Measurements from ENCODE around the gene LIN54. TPM values are rescaled to one million over a fixed set of nuclear protein-coding genes. Genes with fewer than 3 reads are reported as not detected.

The LIN54 gene
- total and polyA plus RNA-seq, 2 of the 4 experiments (the other 2 are of a cell fraction), result 5.3 to 26.9 TPM

GRCh38 chr4:82893942-82894341 lies 116.7 kb downstream of the LIN54 start:
- in situ Hi-C loops (cut with MboI; ENCODE audit: low sequenced_read_pairs), result no loop called here

More at GRCh38 chr4:82893942-82894341, 116.7 kb downstream of the LIN54 start:
- Histone ChIP-seq H3K4ac (ENCODE audit: low read depth, low read length) (no peak overlapping the region), H2AK5ac (ENCODE audit: low read depth, low read length) (no peak overlapping the region), H2BK20ac (ENCODE audit: low read depth, low read length) (no peak overlapping the region), H3K56ac (ENCODE audit: extremely low read depth, insufficient read depth, low read length) (no peak overlapping the region), H3K27ac (ENCODE audit: insufficient read depth, low read length) (no peak overlapping the region), H3K4me2 (ENCODE audit: low read depth, low read length) (no peak overlapping the region), H4K91ac (ENCODE audit: insufficient read depth, low read depth, low read length) (no peak overlapping the region), H3K9ac (ENCODE audit: low read depth, low read length) (no peak overlapping the region), H2AK9ac (replicated peaks; ENCODE audit: low read depth, low read length, poor library complexity) (no peak overlapping the region), H3K18ac (ENCODE audit: low read depth, low read length) (no peak overlapping the region), H4K20me1 (ENCODE audit: insufficient read depth, low read length) (peaks cover 10% of the 10 kb centered on the region; the same call in 1 of the 2 replicates), H3K9me1 (ENCODE audit: insufficient read depth, low read length) (no peaks in the 10 kb centered on the region), H3K23ac (ENCODE audit: low read depth, low read length) (no peak overlapping the region), H3K4me3 (ENCODE audit: insufficient read depth, low read depth, low read length) (no peak overlapping the region), H2BK15ac (ENCODE audit: low read depth, low read length) (no peak overlapping the region), H4K8ac (ENCODE audit: low read depth in 2 of 2, low read length in 2 of 2) (no peak overlapping the region), H3K27me3 (ENCODE audit: control insufficient read depth, insufficient read depth, low read length) (no peaks in the 10 kb centered on the region), H3K14ac (replicated peaks; ENCODE audit: low read depth, low read length) (peak overlapping the region; percentile 27; the same call in 1 of the 2 replicates), H3K36me3 (ENCODE audit: control insufficient read depth, insufficient read depth, low read length) (peaks cover 8% of the 10 kb centered on the region), H2BK5ac (ENCODE audit: low read depth, low read length, poor library complexity, severe bottlenecking) (peak overlapping the region; percentile 87), H2AFZ (replicated peaks; ENCODE audit: low read length, poor library complexity) (no peak overlapping the region), H3K9me3 (ENCODE audit: control insufficient read depth, insufficient read depth, low read length) (no peaks in the 10 kb centered on the region), H2BK120ac (ENCODE audit: low read depth, low read length) (no peak overlapping the region), H3K4me1 (ENCODE audit: control insufficient read depth, insufficient read depth, low read length) (no peaks in the 10 kb centered on the region), H4K5ac (ENCODE audit: low read depth, low read length) (peak overlapping the region; percentile 58; the same call in 1 of the 2 replicates), H3K79me1 (ENCODE audit: low read depth in 1 of 2, low read length in 2 of 2) (peaks cover 10 to 32% of the 10 kb centered on the region in 2 experiments; a peak in 2 of 4 replicates)
- ATAC-seq (ENCODE audit: low read depth) (no peak), DNase-seq (no peak)
- no CpG with 5 or more reads among the region's 3 CpGs for WGBS, 2 experiments (ENCODE audit: extremely low coverage in 2 of 2, insufficient read length in 1 of 2)
- TF ChIP-seq CHD1 (IDR thresholded peaks at IDR 0.05; ENCODE audit: low read depth, low read length), result no peak
- no peak for TF ChIP-seq ELK1 (IDR thresholded peaks at IDR 0.05; ENCODE audit: borderline replicate concordance, low read depth, low read length)
- no peak for TF ChIP-seq POLR2A (IDR thresholded peaks at IDR 0.05; ENCODE audit: low read depth, low read length)
- no peak for TF ChIP-seq SMC3 (IDR thresholded peaks at IDR 0.05; ENCODE audit: low read depth, low read length)
- TF ChIP-seq MAFK (IDR thresholded peaks at IDR 0.05; ENCODE audit: low read depth, low read length), result no peak
- TF ChIP-seq MAZ (IDR thresholded peaks at IDR 0.05; ENCODE audit: borderline replicate concordance, low read depth, low read length), result no peak
- TF ChIP-seq BHLHE40 (IDR thresholded peaks at IDR 0.05; ENCODE audit: low read depth, low read length), result no peak
- TF ChIP-seq RCOR1 (IDR thresholded peaks at IDR 0.05; ENCODE audit: insufficient replicate concordance, low read length), result no peak
- TF ChIP-seq CEBPB (IDR thresholded peaks at IDR 0.05; ENCODE audit: low read depth, low read length), result no peak
- TF ChIP-seq FOS (IDR thresholded peaks at IDR 0.05; ENCODE audit: low read depth, low read length), result no peak
- no peak for TF ChIP-seq USF2 (IDR thresholded peaks at IDR 0.05; ENCODE audit: low read depth, low read length)
- no peak for TF ChIP-seq RFX5 (IDR thresholded peaks at IDR 0.05; ENCODE audit: low read depth, low read length)
- TF ChIP-seq CTCF (conservative IDR thresholded peaks at IDR 0.05; ENCODE audit: low read depth, low read length), result no peak
- no peak for TF ChIP-seq RAD21 (IDR thresholded peaks at IDR 0.05; ENCODE audit: low read length)
- no peak for TF ChIP-seq MXI1 (IDR thresholded peaks at IDR 0.05; ENCODE audit: borderline replicate concordance, low read depth, low read length)
- no peak for TF ChIP-seq NFE2L2 (IDR thresholded peaks at IDR 0.05; ENCODE audit: low read depth, low read length)
- intact Hi-C loops (cut with micrococcal nuclease), result no loop called here
- BruUV-seq (replicated peaks), result no TSS peak
- ChIA-PET POLR2A (ENCODE audit: unreplicated experiment) (no interaction called here), CTCF (no interaction called here)
- dilution Hi-C loops (cut with HindIII; ENCODE audit: low sequenced_read_pairs, unreplicated experiment), result no loop called here

Data from IMR-90 (cell line).